GM12878 (cell line): ENCODE data around the gene ALPK1. TPM values are rescaled to one million over a fixed set of nuclear protein-coding genes. Genes with fewer than 3 reads are reported as not detected.

Experiments used
- ATAC-seq: fragments of 200-7000 bp; cut with Tn5 transposase; 3 replicates; pipeline ENCODE4 v1.9.1; 2020; ENCODE audit warnings: mild to moderate bottlenecking, moderate library complexity
- BruUV-seq: library from RNA; stranded (reverse); fragments of 400-500 nt; replicated peaks from 2 replicates; lab custom pipeline; 2021; lab: Mats Ljungman, UMichigan
- CTCF ChIA-PET: fragments of 300-600 bp; sonication (Branson Sonifier 250); formaldehyde crosslinking; extraction: SDS; loops from one replicate; lab custom pipeline; 2021; ENCODE audit warnings: inconsistent platforms; lab: Yijun Ruan, JAX
- POLR2A ChIA-PET: fragments of 350-600 bp; formaldehyde crosslinking; extraction: SDS; loops from one replicate; lab custom pipeline; 2021; ENCODE audit warnings: inconsistent platforms; lab: Charles Lee
- RAD21 ChIA-PET: fragments of 300-600 bp; sonication (Branson Sonifier 250); formaldehyde crosslinking; loops from one replicate; lab custom pipeline; 2023; ENCODE audit warnings: antibody characterized with exemption; ENCODE audit not compliant: unreplicated experiment; lab: Charles Lee
- SMC1A ChIA-PET: fragments of 300-600 bp; sonication (Branson Sonifier 250); formaldehyde crosslinking; loops from one replicate; lab custom pipeline; 2023; ENCODE audit not compliant: unreplicated experiment, uncharacterized antibody; lab: Charles Lee
- DNase-seq: peaks from one replicate; pipeline ENCODE4 v3.0.0-alpha.2; 2011; ENCODE audit warnings: low read depth, low spot score
- FAIRE-seq: peaks from 3 replicates; lab custom pipeline; 2011; peaks lifted over from hg19 to GRCh38; lab: Jason Lieb, UNC
- H2AFZ ChIP-seq: 2 replicates; pipeline ENCODE4 v1.6.0; 2011; ENCODE audit warnings: low read depth, low read length, control low read depth; ENCODE audit not compliant: control insufficient read depth
- H3K27ac ChIP-seq: 2 replicates; pipeline ENCODE4 v1.5.1; 2011; ENCODE audit warnings: control low read depth; ENCODE audit not compliant: control insufficient read depth, insufficient read depth
- H3K27me3 ChIP-seq, 2 experiments: replicated peaks in 1 of 2; 2 replicates each; pipeline versions ENCODE4 v1.6.0 to v1.6.1; 2011; ENCODE audit warnings: low read length in 1 of 2; ENCODE audit not compliant: control insufficient read depth in 2 of 2, insufficient read depth in 2 of 2
- H3K36me3 ChIP-seq, 2 experiments: 2 replicates each; pipeline ENCODE4 v1.5.1; 2011; ENCODE audit warnings: low read length in 1 of 2; ENCODE audit not compliant: control insufficient read depth in 2 of 2, insufficient read depth in 2 of 2
- H3K4me1 ChIP-seq: 2 replicates; pipeline ENCODE4 v1.6.1; 2011; ENCODE audit warnings: mild to moderate bottlenecking, low read length, moderate library complexity, mixed read lengths; ENCODE audit not compliant: control insufficient read depth, insufficient read depth
- H3K4me2 ChIP-seq: 2 replicates; pipeline ENCODE4 v1.6.0; 2011; ENCODE audit warnings: control low read depth; ENCODE audit not compliant: control insufficient read depth, insufficient read depth
- H3K4me3 ChIP-seq: fragments of 200-600 bp; sonication (generic); 2 replicates; pipeline ENCODE4 v1.5.1; 2016
- H3K79me2 ChIP-seq: 2 replicates; pipeline ENCODE4 v1.6.0; 2011; ENCODE audit warnings: low read length; ENCODE audit not compliant: control insufficient read depth, insufficient read depth
- H3K9ac ChIP-seq: 2 replicates; pipeline ENCODE4 v1.8.0; 2011; ENCODE audit warnings: low read length, control low read depth, mixed read lengths; ENCODE audit not compliant: control insufficient read depth, insufficient read depth
- H3K9me3 ChIP-seq: replicated peaks from 3 replicates; pipeline ENCODE4 v1.5.1; 2011; ENCODE audit warnings: mild to moderate bottlenecking, low read length; ENCODE audit not compliant: control insufficient read depth, insufficient read depth
- H4K20me1 ChIP-seq: 2 replicates; pipeline ENCODE4 v1.6.0; 2011; ENCODE audit not compliant: control insufficient read depth, insufficient read depth
- ATF3 ChIP-seq: IDR thresholded peaks from 2 replicates; pipeline ENCODE4 v1.6.1; 2011; ENCODE audit warnings: low read depth, mild to moderate bottlenecking, low read length, moderate library complexity, borderline replicate concordance; ENCODE audit errors: extremely low read depth
- CTCF ChIP-seq, 3 experiments: IDR thresholded peaks in 2 of 3; conservative IDR thresholded peaks in 1 of 3; 2 replicates each; pipeline ENCODE4 v1.5.1; 2011; ENCODE audit warnings: low read depth in 3 of 3, low read length in 3 of 3, mild to moderate bottlenecking in 3 of 3, control low read depth in 2 of 3, moderate library complexity in 2 of 3, inconsistent platforms in 1 of 3, mixed read lengths in 1 of 3; ENCODE audit not compliant: control insufficient read depth in 2 of 3, insufficient read depth in 1 of 3; ENCODE audit errors: extremely low read depth in 1 of 3
- EZH2 ChIP-seq: IDR thresholded peaks from 2 replicates; pipeline ENCODE4 v1.6.1; 2012; ENCODE audit warnings: low read depth, mild to moderate bottlenecking, control low read depth, inconsistent platforms, low read length, borderline replicate concordance; ENCODE audit not compliant: control insufficient read depth
- GATAD2B ChIP-seq: fragments of 450-650 bp; conservative IDR thresholded peaks from 2 replicates; pipeline ENCODE4 v1.6.1; 2017; ENCODE audit warnings: low read depth, mild to moderate bottlenecking, moderate library complexity
- HCFC1 ChIP-seq: fragments of 150-350 bp; IDR thresholded peaks from 2 replicates; pipeline ENCODE4 v1.6.1; 2014; ENCODE audit warnings: low read length
- NR2F1 ChIP-seq: fragments of 450-650 bp; conservative IDR thresholded peaks from 2 replicates; pipeline ENCODE4 v1.6.1; 2017; ENCODE audit warnings: mild to moderate bottlenecking
- RAD51 ChIP-seq: fragments of 450-650 bp; IDR thresholded peaks from 2 replicates; pipeline ENCODE4 v1.6.1; 2016; ENCODE audit warnings: moderate library complexity, mild to moderate bottlenecking, inconsistent platforms
- SMC3 ChIP-seq: IDR thresholded peaks from 2 replicates; pipeline ENCODE4 v1.6.1; 2011; ENCODE audit warnings: low read length, improper control_type of control experiment, borderline replicate concordance
- STAT3 ChIP-seq: IDR thresholded peaks from 2 replicates; pipeline ENCODE4 v1.6.1; 2011; ENCODE audit warnings: low read depth, low read length, improper control_type of control experiment
- ZBTB4 ChIP-seq: fragments of 450-650 bp; formaldehyde crosslinking; IDR thresholded peaks from 2 replicates; pipeline ENCODE4 v1.4.0; 2022; ENCODE audit warnings: mild to moderate bottlenecking, moderate library complexity
- ZNF592 ChIP-seq: fragments of 450-650 bp; IDR thresholded peaks from 2 replicates; pipeline ENCODE4 v1.6.1; 2017; ENCODE audit warnings: mild to moderate bottlenecking, moderate library complexity
- WGBS: methylation state at CpG from one replicate; pipeline ENCODE4 v1.1.6; 2016; ENCODE audit warnings: low lambda C conversion rate; ENCODE audit not compliant: insufficient replicate concordance, insufficient coverage; ENCODE audit errors: missing lambda C conversion rate; 5-methylcytosine and 5-hydroxymethylcytosine counted together
- in situ Hi-C: fragments of 300-500 bp; cut with MboI; formaldehyde crosslinking; loops from 9 replicates; pipeline ENCODE4 v1.14.3; 2018; ENCODE audit warnings: mixed read lengths
- intact Hi-C: fragments of 100-400 bp; cut with micrococcal nuclease; formaldehyde crosslinking; loops from one replicate; pipeline ENCODE4 v1.14.2; 2022; ENCODE audit not compliant: unreplicated experiment
- polyA plus RNA-seq, 11 experiments: library from polyadenylated mRNA; depleted of rRNA in 4 of 11; unstranded in 6 of 11; stranded (reverse) in 5 of 11; fragments of >200 nt; fragmentation: Nextera tagmentation in 4 of 11; fragmentation: Illumina TruSeq in 1 of 11; extraction: Ambion mirVana in 4 of 11; extraction: Trizol in 1 of 11; gene quantifications; 1 replicate in 1 of 11; 2 replicates in 10 of 11; pipeline versions ENCODE4 v1.2.1 to v1.2.3, GENCODE V29; 2011 to 2016; ENCODE audit warnings: inconsistent platforms in 2 of 11, missing spikeins in 2 of 11, low read depth in 1 of 11
- total RNA-seq, 4 experiments: library from RNA; depleted of rRNA in 3 of 4; stranded (reverse); fragments of >200 nt in 3 of 4; fragmentation: Illumina TruSeq in 1 of 4; extraction: Trizol in 1 of 4; gene quantifications; 2 replicates each; pipeline versions ENCODE4 v1.2.1 to v1.2.3, GENCODE V29; 2013 to 2021

Gene ALPK1
- total and polyA plus RNA-seq, 10 of the 15 experiments (the other 5 are each of a cell fraction or from before 2014, with no cell fraction given), result 8.5 to 32.3 (median 22.6) TPM

GRCh38 chr4:112357897-112358296, 60.7 kb downstream of the ALPK1 start (continued):
- TF ChIP-seq ZNF592, result no peak

DNA sequence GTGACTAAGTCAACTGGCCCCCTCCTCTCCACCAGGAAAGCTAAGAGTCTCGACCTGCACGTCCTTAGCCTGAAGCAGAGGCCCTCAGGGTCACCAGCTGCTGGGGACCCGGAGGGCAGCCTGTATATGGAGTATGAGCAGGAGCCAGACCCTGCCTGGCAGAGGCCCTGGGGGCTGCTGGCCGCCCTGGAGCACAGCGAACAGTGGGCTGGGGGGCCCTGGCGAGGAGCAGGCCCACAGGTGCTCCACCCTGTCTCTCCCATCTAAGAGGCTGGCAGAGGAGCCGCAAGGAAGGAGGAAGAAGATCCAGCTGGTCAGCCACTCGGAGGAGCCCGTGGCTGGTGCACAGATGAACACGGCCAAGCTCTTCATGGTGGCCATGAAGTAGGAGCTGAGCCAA, 61.2 kb downstream of the ALPK1 start:
- in situ Hi-C loops (no loop called here), intact Hi-C loops (no loop called here)
- no peak for DNase-seq
- Histone ChIP-seq H4K20me1 (no peaks in the 10 kb centered on the region), H3K36me3 (no peaks in the 10 kb centered on the region; a peak in 2 of 4 replicates), H3K27me3 (no peaks in the 10 kb centered on the region), H3K4me3 (no peak overlapping the region), H3K9me3 (peaks cover 14% of the 10 kb centered on the region; the same call in 1 of the 3 replicates), H3K79me2 (no peaks in the 10 kb centered on the region), H3K9ac (no peak overlapping the region), H2AFZ (no peak overlapping the region), H3K4me2 (no peak overlapping the region), H3K27ac (no peak overlapping the region), H3K4me1 (no peaks in the 10 kb centered on the region)
- BruUV-seq, result no TSS peak
- no peak for FAIRE-seq
- ChIA-PET RAD21 (no interaction called here), POLR2A (no interaction called here), CTCF (no interaction called here), SMC1A (no interaction called here)
- no peak for ATAC-seq
- WGBS, result 77% methylated on average over 10 of the region's 10 CpGs
- TF ChIP-seq RAD51 (no peak), NR2F1 (no peak), ZBTB4 (CRISPR knock-in tag) (no peak), EZH2 (no peak), GATAD2B (no peak), CTCF (IDR thresholded peaks at IDR 0.05 in 2 of 3, conservative IDR thresholded peaks at IDR 0.05 in 1 of 3; ENCODE audit: control insufficient read depth in 2 of 3, extremely low read depth in 1 of 3, insufficient read depth in 1 of 3, low read depth in 3 of 3, low read length in 3 of 3) (no peak), STAT3 (no peak), SMC3 (no peak), ATF3 (no peak), HCFC1 (no peak)
